ENCODE results near the gene AKAP9. TPM values are rescaled to one million over a fixed set of nuclear protein-coding genes. Genes with fewer than 3 reads are reported as not detected.

AKAP9 gene
- total RNA-seq, 1 donor from 2014 or later = 75.4 TPM

GRCh38 chr7:92006046-92006445, 65.4 kb downstream of the AKAP9 start:
- DNase-seq (ENCODE audit: extremely low spot score in 2 of 2) = no peak
- H3K9me3 ChIP-seq = no peaks in the 10 kb centered on the region
- H3K4me3 ChIP-seq = no peak overlapping the region
- no peak overlapping the region for H3K27ac ChIP-seq
- intact Hi-C loops (cut with DNase I) = no loop called here
- peaks cover 0 to 10% of the 10 kb centered on the region in 2 donors for H3K36me3 ChIP-seq
- no peaks in the 10 kb centered on the region for H3K4me1 ChIP-seq
- H3K27me3 ChIP-seq = no peaks in the 10 kb centered on the region
- TF ChIP-seq POLR2A (IDR thresholded peaks at IDR 0.05) (no peak), POLR2AphosphoS5 (IDR thresholded peaks at IDR 0.05; ENCODE audit: insufficient read depth in 1 of 2, low read depth in 1 of 2) (no peak), CTCF (IDR thresholded peaks at IDR 0.05) (no peak)

- peaks cover 0 to 12% of the 10 kb centered on the region in 2 donors for H3K36me3 ChIP-seq
- no peak for DNase-seq (ENCODE audit: extremely low spot score in 2 of 2)
- H3K4me3 ChIP-seq = no peak overlapping the region
- no peaks in the 10 kb centered on the region for H3K9me3 ChIP-seq
- no peak overlapping the region for H3K27ac ChIP-seq
- intact Hi-C loops (cut with DNase I) = no loop called here
- H3K27me3 ChIP-seq = no peaks in the 10 kb centered on the region
- no peaks in the 10 kb centered on the region for H3K4me1 ChIP-seq
- no peak for TF ChIP-seq CTCF (IDR thresholded peaks at IDR 0.05)
- TF ChIP-seq POLR2AphosphoS5 (IDR thresholded peaks at IDR 0.05; ENCODE audit: insufficient read depth in 1 of 2, low read depth in 1 of 2) = no peak
- no peak for TF ChIP-seq POLR2A (IDR thresholded peaks at IDR 0.05)
Measured at GRCh38 chr7:92010215-92010614, 69.6 kb downstream of the AKAP9 start.

- Histone ChIP-seq H3K4me1 (no peaks in the 10 kb centered on the region), H3K27ac (no peak overlapping the region), H3K36me3 (peaks cover 0 to 8% of the 10 kb centered on the region in 2 donors), H3K9me3 (no peaks in the 10 kb centered on the region), H3K27me3 (no peaks in the 10 kb centered on the region), H3K4me3 (no peak overlapping the region)
- TF ChIP-seq POLR2A (IDR thresholded peaks at IDR 0.05) (no peak), CTCF (IDR thresholded peaks at IDR 0.05) (no peak), POLR2AphosphoS5 (IDR thresholded peaks at IDR 0.05; ENCODE audit: insufficient read depth in 1 of 2, low read depth in 1 of 2) (no peak)
- DNase-seq (ENCODE audit: extremely low spot score in 2 of 2) = no peak
- intact Hi-C loops (cut with DNase I) = no loop called here
Measured at GRCh38 chr7:92013611-92014010, 72.9 kb downstream of the AKAP9 start.

GRCh38 chr7:92020636-92021035, 80.0 kb downstream of the AKAP9 start:
- no peaks in the 10 kb centered on the region for H3K27me3 ChIP-seq
- intact Hi-C loops (cut with DNase I) = no loop called here

More at GRCh38 chr7:92020636-92021035, 80.0 kb downstream of the AKAP9 start:
- no peak overlapping the region for H3K27ac ChIP-seq
- H3K9me3 ChIP-seq = no peaks in the 10 kb centered on the region
- H3K4me3 ChIP-seq = no peak overlapping the region
- no peak for DNase-seq (ENCODE audit: extremely low spot score in 2 of 2)
- TF ChIP-seq CTCF (IDR thresholded peaks at IDR 0.05) (no peak), POLR2A (IDR thresholded peaks at IDR 0.05) (no peak), POLR2AphosphoS5 (IDR thresholded peaks at IDR 0.05; ENCODE audit: insufficient read depth in 1 of 2, low read depth in 1 of 2) (no peak)
- H3K36me3 ChIP-seq = peaks cover 0 to 45% of the 10 kb centered on the region in 2 donors
- H3K4me1 ChIP-seq = no peaks in the 10 kb centered on the region
